Activated naive CD8-positive, alpha-beta T cell treated with anti-CD3 and anti-CD28 coated beads, Interleukin-2, amount 50 U/mL, for 24 hours (primary cell): ENCODE measurements around the gene DNAJA3.
A peak's percentile ranks its signal among the peaks of the same experiment; 100 is the strongest.

Source experiments
- ATAC-seq: fragments of 150-1000 bp; cut with Tn5 transposase; one replicate; pipeline ENCODE4 v1.10.0; 2021
- DNase-seq: peaks from one replicate; pipeline ENCODE4 v3.0.0; 2021
- H3K27ac Mint-ChIP-seq: one replicate; pipeline ENCODE4 v1.8.0; 2021; ENCODE audit warnings: mild to moderate bottlenecking, mixed read lengths
- H3K27me3 Mint-ChIP-seq: one replicate; pipeline ENCODE4 v1.8.0; 2021; ENCODE audit warnings: mixed read lengths
- H3K36me3 Mint-ChIP-seq: one replicate; pipeline ENCODE4 v1.8.0; 2021; ENCODE audit warnings: low read depth, mixed read lengths
- H3K4me1 Mint-ChIP-seq: one replicate; pipeline ENCODE4 v1.8.0; 2021; ENCODE audit warnings: mixed read lengths
- H3K4me3 Mint-ChIP-seq: one replicate; pipeline ENCODE4 v1.8.0; 2021; ENCODE audit warnings: mild to moderate bottlenecking, moderate library complexity, mixed read lengths
- H3K9me3 Mint-ChIP-seq: one replicate; pipeline ENCODE4 v1.8.0; 2021; ENCODE audit warnings: mixed read lengths

DNAJA3 gene

DNA sequence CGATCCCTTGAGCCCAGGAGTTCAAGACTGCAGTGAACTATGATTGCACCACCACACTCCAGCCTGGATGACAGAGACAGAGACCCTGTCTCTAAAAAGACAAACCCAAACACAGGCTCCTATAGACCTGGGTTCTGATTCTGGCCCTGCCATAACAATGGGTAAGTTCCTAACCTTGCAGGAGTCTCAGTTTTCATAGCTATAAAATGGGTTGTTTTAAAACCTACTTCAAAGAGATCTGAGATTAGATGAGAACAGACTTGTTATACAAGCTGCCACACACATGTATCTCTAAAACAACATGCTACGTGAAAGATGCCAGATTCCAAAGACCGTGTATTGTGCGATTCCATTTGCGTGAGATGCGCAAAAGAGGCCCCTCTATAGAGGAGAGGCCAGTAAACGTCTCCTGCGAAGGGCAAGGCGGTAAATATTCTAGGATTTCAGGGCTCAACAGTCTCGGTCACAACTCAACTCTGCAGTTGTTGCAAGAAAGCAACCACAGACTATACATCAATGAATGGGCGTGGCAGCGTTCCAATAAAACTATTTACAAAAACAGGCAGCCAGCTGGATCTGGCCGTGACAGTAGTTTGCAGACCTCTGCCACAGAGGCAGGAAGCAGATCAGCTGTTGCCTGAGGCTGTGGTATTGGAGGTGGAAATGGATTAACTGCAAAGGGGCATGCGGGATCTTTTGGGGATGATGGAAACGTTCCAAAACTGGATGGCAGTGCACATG is 15.2 kb upstream of the DNAJA3 start:
- no peaks in the 10 kb centered on the region for H3K27me3 Mint-ChIP-seq
- no peak for ATAC-seq
- no peaks in the 10 kb centered on the region for H3K9me3 Mint-ChIP-seq
- no peak overlapping the region for H3K4me3 Mint-ChIP-seq
- DNase-seq: no peak
- no peak overlapping the region for H3K27ac Mint-ChIP-seq
- H3K4me1 Mint-ChIP-seq: peaks cover 29% of the 10 kb centered on the region
- H3K36me3 Mint-ChIP-seq: peaks cover 29% of the 10 kb centered on the region

DNA sequence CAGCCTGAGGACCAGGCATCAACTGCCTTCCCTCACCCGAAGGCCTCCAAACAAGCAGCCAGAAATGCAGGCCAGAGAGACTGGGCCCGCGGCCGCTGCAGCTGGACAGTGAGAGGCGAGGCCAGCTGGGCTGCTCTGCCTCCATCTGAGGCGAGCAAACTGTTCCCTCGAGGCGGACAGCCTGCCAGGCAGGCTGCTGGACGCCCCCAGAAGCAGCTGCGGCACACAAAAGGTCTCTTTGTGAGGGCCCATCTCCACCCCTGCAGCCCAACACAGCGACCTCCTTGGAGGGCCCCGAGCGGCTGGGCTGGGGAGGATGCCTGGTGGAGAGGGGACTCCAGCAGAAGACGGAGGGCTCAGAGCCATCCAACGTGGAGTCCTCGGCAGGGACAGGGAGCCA is 14.0 kb upstream of the DNAJA3 start:
- peaks cover 28% of the 10 kb centered on the region for H3K36me3 Mint-ChIP-seq
- H3K4me3 Mint-ChIP-seq: no peak overlapping the region
- H3K27me3 Mint-ChIP-seq: no peaks in the 10 kb centered on the region
- DNase-seq: no peak
- no peak overlapping the region for H3K27ac Mint-ChIP-seq
- no peak for ATAC-seq
- peaks cover 32% of the 10 kb centered on the region for H3K4me1 Mint-ChIP-seq
- no peaks in the 10 kb centered on the region for H3K9me3 Mint-ChIP-seq

DNA sequence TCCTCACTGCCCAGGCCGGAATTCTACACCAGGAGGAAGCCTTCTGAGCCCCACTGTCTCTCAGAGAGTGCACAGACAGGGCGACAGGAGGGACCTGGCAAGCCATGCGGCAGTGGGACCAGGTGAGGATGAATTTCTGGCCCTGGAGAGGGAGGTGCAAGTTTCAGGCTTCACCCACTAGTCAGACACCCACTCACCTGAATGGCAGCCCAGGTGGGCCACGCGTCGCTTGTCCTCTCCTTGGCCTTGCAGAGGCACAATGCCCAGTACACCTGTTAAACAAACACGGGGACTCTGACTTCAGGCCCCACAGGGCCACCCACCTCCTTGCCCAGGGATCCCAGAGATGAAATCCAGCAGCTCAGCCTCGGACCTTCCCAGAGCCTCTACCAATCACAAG is 13.5 kb upstream of the DNAJA3 start:
- H3K4me3 Mint-ChIP-seq: no peak overlapping the region
- H3K4me1 Mint-ChIP-seq: peaks cover 35% of the 10 kb centered on the region
- ATAC-seq (no peak), DNase-seq (no peak)
- no peak overlapping the region for H3K27ac Mint-ChIP-seq
- H3K36me3 Mint-ChIP-seq: peaks cover 27% of the 10 kb centered on the region
- H3K27me3 Mint-ChIP-seq: no peaks in the 10 kb centered on the region
- H3K9me3 Mint-ChIP-seq: no peaks in the 10 kb centered on the region

DNA sequence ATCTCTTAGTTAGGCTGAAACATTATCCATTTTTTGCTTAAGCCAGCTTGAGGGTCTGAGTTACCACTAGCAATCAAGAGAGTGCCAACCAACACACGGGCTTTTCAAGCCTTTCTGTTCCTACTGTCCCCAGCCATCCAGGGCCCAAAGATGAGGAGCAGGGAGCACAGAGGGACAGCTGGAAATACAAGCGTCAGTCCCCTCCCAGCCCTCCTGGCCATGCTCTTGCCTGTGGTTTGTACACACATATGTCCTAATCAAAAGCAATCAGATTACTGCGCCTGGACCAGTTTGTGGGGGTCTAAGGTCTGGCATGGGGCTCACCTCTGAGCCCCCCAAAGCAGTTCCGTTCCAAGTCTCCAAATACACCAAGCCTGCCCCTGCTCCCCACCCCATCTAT is 12.8 kb upstream of the DNAJA3 start:
- no peaks in the 10 kb centered on the region for H3K27me3 Mint-ChIP-seq
- no peaks in the 10 kb centered on the region for H3K9me3 Mint-ChIP-seq
- H3K4me3 Mint-ChIP-seq: no peak overlapping the region
- no peak overlapping the region for H3K27ac Mint-ChIP-seq
- ATAC-seq (no peak), DNase-seq (no peak)
- peaks cover 26% of the 10 kb centered on the region for H3K36me3 Mint-ChIP-seq
- peaks cover 37% of the 10 kb centered on the region for H3K4me1 Mint-ChIP-seq

DNA sequence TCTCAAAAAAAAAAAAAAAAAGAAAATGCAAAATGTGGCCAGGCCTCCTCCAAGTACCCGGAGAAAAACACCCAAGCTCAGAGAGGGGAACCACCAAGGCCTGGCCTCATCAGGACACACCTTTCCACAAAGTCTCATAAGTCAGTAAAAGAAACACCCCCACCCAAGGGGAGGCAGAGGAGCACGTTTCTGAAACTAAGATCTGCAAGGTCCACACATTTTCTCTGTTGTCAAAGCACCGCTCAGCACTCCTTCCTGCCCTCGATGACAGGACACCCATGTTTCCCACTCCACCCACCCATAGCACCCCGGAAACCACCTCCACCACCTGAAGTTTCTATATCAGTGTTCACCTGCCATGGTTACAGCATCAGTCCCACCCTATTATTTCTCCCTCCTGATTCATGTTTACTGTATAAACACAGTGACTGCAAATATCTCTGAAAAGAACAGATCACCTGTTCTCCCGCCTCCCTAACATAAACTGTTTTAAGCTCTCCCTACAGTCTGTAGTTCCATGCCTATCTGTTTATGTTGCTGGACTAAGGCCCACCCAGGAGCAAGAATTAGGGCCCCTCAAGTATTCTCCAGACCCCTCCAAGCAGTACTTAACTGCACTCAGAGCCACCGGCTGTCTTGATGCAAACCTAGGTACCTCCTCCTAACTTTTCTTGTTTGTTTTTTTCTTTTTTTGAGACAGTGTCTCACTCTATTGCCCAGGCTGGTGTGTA is 11.3 kb upstream of the DNAJA3 start:
- Mint-ChIP-seq H3K4me3 (peak overlapping the region; percentile 90), H3K9me3 (no peaks in the 10 kb centered on the region), H3K4me1 (peaks cover 37% of the 10 kb centered on the region), H3K27ac (peak overlapping the region; percentile 81), H3K27me3 (no peaks in the 10 kb centered on the region), H3K36me3 (peaks cover 26% of the 10 kb centered on the region)
- peak; percentile 77 for DNase-seq
- peak; percentile 73 for ATAC-seq

DNA sequence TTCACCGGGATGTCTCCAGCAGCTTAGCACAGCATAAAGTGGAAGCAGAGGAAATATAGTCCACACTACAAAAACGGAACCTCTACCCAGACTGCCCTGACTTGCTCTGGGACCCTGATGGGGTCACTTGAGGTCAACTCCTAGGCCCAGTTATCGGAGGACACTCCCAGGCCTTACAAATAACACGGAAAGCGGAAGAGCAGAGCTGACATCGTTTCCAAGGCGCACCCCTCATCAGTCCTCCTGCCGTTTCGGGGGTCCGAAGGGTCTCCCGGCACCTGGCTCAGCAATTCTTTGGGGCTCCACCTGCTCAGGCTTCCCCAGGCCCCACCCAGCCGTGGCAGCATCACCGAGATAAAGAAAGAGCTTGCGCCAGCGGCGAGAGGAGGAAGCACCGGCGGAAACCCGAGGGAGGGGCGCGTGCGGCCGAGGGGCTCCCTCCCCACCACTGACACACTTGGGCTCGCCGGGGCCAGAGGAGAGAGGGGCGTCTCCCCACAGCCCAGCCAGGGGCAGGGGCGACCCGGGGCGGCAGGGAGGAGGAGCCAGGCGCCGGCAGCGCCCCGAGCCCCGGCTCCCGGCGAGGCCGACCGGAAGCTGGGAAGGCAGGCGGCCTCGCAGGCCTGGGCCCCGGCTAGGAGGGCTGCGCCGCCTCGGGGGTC is 10.0 kb upstream of the DNAJA3 start:
- H3K4me1 Mint-ChIP-seq: peaks cover 36% of the 10 kb centered on the region
- ATAC-seq (no peak), DNase-seq (peak; percentile 68)
- H3K9me3 Mint-ChIP-seq: no peaks in the 10 kb centered on the region
- H3K27me3 Mint-ChIP-seq: no peaks in the 10 kb centered on the region
- H3K36me3 Mint-ChIP-seq: peaks cover 23% of the 10 kb centered on the region
- H3K27ac Mint-ChIP-seq: peak overlapping the region; percentile 81
- peak overlapping the region; percentile 90 for H3K4me3 Mint-ChIP-seq

DNA sequence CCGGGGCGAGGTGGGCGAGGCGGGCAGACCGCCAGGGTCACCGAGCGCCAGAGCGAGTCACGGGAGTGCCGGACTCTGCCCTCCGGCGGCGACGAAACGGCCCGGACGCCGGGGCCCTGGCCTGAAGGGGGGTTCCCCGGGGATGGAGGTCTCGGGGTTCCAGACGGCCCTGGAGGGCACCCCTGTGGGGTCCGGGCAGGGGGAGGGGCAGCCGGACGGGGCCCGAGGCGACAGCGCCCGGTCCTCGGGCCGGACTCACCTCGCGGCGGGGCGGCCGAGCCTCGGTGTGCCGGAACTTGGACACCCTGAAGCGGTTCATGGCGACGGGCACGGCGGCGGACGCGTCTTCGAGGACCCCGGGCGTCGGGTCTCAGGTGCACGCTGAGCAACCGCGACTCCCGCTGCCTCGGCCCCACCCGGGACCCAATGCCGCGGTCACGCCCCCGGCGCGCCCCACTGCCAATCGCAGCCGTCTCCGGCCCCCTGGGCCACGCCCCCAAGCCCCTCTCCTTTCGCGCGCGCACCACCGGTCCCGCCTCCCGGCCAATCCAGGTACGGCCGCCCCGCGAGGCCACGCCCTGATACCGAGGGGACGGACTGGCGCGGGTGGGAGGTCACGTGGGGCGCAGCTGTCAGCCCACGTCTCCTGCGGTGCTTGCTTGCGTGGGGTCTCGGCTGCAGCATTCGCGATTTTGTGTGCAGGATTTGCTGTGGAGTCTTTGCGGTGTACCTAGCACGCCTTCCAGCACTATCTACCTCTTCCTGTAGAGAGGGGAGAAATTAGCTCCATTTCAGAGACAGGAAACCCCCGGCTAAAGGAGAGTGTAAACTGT is 9.3 kb upstream of the DNAJA3 start, which contains the start of gene CORO7:
Gene CORO7 (minus strand): TSS at position 397 of the 833 bp plus-strand sequence. CDS start 78 bp downstream, at position 319.
- ATAC-seq: peak; percentile 78
- peaks cover 33% of the 10 kb centered on the region for H3K4me1 Mint-ChIP-seq

DNA sequence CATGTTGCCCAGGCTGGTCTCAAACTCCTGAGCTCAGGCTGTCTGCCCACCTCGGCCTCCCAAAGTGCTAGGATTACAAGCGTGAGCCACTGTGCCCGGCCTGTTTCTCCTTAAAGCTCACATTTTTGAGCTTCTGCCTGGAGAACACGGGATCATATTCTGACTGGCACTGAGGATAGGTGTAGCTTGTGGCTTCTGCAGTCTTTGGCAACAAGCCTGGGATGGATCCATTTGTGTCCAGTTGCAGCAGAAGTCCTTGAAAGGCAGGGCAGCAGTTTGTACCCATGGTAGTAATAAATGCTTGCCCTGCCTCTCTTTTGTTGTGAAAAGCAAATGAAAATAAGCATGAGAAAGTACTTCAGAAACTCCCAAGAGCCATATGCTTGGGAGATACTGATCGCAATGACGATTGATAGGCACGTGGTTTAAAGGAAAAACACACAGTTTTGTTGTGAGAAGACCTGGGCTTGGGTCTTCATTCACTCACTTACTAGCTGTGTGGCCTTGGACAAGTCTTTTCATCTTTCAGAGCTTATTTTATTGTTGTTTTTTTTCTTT is 6.2 kb upstream of the DNAJA3 start:
- H3K27me3 Mint-ChIP-seq: no peaks in the 10 kb centered on the region
- H3K9me3 Mint-ChIP-seq: no peaks in the 10 kb centered on the region
- H3K4me3 Mint-ChIP-seq: no peak overlapping the region
- no peak overlapping the region for H3K27ac Mint-ChIP-seq
- ATAC-seq (no peak), DNase-seq (no peak)
- H3K36me3 Mint-ChIP-seq: peaks cover 7% of the 10 kb centered on the region
- peaks cover 22% of the 10 kb centered on the region for H3K4me1 Mint-ChIP-seq

More for the DNA sequence above, 9.3 kb upstream of the DNAJA3 start, which contains the start of gene CORO7:
- peak; percentile 99 for DNase-seq
- Mint-ChIP-seq H3K9me3 (no peaks in the 10 kb centered on the region), H3K27me3 (no peaks in the 10 kb centered on the region), H3K27ac (peak within 1 kb of the TSS; percentile 81), H3K4me3 (peak within 1 kb of the TSS; percentile 90), H3K36me3 (peaks cover 18% of the 10 kb centered on the region)

DNA sequence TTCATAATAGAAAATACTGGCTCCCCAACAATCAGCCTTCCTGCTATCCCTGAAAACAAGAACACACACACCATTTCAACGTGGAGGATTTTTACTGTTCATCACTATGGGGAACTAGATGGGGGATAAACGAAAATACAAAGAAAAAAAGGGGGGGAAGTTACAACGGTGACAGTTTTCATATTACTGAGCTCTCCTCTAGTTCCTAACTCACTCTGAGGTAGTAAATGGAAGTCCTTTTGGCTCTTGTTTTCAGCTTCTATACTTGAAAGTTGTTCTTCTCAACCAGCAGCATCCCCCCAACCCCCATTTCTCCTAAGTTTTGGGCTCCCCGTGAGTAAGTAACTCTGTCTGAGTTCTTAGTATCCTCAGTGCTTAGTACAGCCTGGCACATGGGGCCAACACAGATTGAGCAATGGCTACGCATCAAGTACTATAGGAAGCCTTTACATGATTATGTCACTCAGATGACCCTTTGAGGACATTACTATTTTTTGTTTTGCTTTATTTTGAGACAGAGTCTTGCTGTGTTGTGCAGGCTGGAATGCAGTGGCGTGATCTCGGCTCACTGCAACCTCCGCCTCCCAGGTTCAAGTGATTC is 5.1 kb upstream of the DNAJA3 start:
- H3K27me3 Mint-ChIP-seq: no peaks in the 10 kb centered on the region
- ATAC-seq (no peak), DNase-seq (no peak)
- H3K4me1 Mint-ChIP-seq: peaks cover 19% of the 10 kb centered on the region
- no peak overlapping the region for H3K4me3 Mint-ChIP-seq
- H3K9me3 Mint-ChIP-seq: no peaks in the 10 kb centered on the region
- peaks cover 5% of the 10 kb centered on the region for H3K36me3 Mint-ChIP-seq
- H3K27ac Mint-ChIP-seq: no peak overlapping the region

DNA sequence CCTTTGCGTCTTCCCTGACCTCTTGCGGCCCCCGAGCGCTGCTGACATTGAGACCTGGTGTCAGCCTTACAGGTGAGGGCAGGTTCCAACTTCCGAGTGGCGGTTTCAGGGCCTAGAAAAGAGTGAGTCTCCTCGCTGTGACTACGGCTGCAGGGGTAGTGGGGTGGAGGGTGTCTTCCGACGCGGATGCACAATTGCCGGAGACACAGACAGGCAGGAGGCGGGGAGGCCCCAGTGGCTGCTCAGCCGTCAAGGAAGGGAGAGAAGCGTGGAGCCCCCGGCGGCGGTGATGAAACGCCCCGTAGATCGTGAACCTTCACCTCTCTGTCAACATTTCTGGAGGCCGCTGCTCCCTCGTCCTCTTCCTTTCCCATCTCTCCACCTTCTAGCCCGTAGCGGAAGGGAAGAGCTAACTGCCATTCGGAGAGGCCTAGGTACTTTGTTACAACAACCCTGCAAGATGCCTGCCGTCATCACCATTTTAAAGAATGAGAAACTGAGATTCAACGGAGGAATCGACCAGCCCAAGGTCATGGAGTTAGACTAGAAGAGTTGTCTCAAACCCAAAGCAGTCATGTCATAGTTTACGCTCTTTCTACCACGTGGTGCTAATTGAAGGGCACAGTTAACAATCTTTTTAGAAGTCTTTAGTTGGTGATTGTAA is 485 bp downstream of the DNAJA3 start:
- Mint-ChIP-seq H3K27me3 (no peaks in the 10 kb centered on the region), H3K4me3 (peak overlapping the region; percentile 96), H3K4me1 (peaks cover 38% of the 10 kb centered on the region), H3K36me3 (peaks cover 30% of the 10 kb centered on the region), H3K27ac (peak overlapping the region; percentile 100), H3K9me3 (no peaks in the 10 kb centered on the region)
- no peak for DNase-seq
- ATAC-seq: peak; percentile 26

DNA sequence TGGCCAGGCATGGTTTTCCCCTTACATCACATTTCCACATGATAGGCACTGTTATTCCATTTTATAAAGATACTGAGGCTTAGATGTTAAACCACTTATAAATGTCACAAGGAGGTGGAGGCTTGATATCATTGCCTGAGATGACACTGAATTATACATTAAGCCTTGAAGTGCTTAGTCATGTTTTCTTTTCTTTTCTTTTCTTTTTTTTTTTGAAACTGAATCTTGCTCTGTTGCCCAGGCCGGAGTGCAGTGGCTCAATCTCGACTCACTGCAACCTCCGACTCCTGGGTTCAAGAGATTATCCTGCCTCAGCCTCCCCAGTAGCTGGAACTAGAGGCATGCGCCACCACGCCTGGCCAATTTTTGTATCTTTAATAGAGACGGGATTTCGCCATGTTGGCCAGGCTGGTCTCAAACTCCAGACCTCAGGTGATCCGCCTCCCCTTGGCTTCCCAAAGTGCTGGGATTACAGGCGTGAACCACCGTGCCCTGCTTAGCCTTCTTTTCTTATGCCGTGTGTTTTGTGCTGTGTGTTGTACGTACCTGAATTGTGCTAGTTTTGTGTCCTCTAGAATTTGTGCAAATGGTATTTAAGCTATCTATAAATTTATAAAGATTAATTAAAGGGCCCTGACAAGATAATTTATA is 1.2 kb downstream of the DNAJA3 start:
- Mint-ChIP-seq H3K9me3 (no peaks in the 10 kb centered on the region), H3K4me3 (peak overlapping the region; percentile 96), H3K4me1 (peaks cover 39% of the 10 kb centered on the region), H3K36me3 (peaks cover 34% of the 10 kb centered on the region), H3K27me3 (no peaks in the 10 kb centered on the region), H3K27ac (peak overlapping the region; percentile 100)
- ATAC-seq (no peak), DNase-seq (no peak)

DNA sequence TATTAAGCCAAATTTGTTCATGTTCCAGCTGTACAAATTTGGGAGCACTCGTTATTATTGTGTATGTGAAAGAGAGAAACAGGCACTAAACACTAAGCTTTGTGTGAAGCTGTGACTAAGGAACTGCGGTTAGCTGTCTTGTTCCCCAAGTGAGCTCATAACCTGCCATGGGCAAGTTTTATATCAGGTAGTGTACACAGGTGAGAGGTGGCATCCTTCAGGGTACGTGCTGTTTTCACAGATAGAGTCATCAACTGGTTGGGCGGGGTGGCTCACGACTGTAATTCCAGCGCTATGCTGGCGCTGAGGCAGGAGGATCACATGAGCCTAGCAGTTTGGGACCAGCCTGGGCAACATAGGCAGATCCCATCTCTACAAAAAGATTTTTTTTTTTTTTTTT is 2.8 kb downstream of the DNAJA3 start:
- peaks cover 35% of the 10 kb centered on the region for H3K36me3 Mint-ChIP-seq

DNA sequence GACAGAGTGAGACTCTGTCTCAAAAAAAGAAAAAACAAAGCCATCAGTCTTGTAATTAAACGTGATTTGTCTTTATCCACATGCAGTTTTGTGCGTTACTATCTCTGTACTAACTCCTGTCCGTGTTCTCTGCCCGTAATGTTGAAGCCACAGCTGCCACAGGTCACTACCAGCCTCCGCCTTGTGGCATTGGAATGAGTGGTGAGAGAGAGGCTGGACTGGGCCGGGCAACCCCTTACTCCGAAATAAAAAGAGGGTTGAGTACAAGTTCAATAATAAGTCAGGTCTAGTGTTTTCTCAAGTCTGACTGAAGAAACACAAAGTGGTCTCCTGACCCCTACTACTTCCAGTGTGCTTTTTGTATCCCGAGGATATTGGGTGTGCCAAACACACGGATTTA is 5.4 kb downstream of the DNAJA3 start:
- peaks cover 48% of the 10 kb centered on the region for H3K36me3 Mint-ChIP-seq
- H3K4me3 Mint-ChIP-seq: no peak overlapping the region

More for the DNA sequence above, 2.8 kb downstream of the DNAJA3 start:
- peaks cover 38% of the 10 kb centered on the region for H3K4me1 Mint-ChIP-seq
- H3K9me3 Mint-ChIP-seq: no peaks in the 10 kb centered on the region
- peak overlapping the region; percentile 19 for H3K27ac Mint-ChIP-seq
- DNase-seq (no peak), ATAC-seq (no peak)
- peak overlapping the region; percentile 45 for H3K4me3 Mint-ChIP-seq
- no peaks in the 10 kb centered on the region for H3K27me3 Mint-ChIP-seq

More for the DNA sequence above, 5.4 kb downstream of the DNAJA3 start:
- no peak overlapping the region for H3K27ac Mint-ChIP-seq
- no peaks in the 10 kb centered on the region for H3K27me3 Mint-ChIP-seq
- peaks cover 37% of the 10 kb centered on the region for H3K4me1 Mint-ChIP-seq
- DNase-seq (no peak), ATAC-seq (no peak)
- no peaks in the 10 kb centered on the region for H3K9me3 Mint-ChIP-seq
